DOHH2 (cell line): ENCODE measurements around the gene HSD3B7.
"Not testable (repeated sequence)": the region's sequence is repeated elsewhere in the genome, so short reads cannot be mapped to it uniquely, and the experiment has no call there.

Source experiments
- H3F3A ChIP-seq: fragments of 200-600 bp; sonication (generic), shearing (Covaris generic); 2 replicates; pipeline ENCODE4 v1.6.0; 2016; ENCODE audit warnings: antibody characterized with exemption, mild to moderate bottlenecking; ENCODE audit not compliant: control insufficient read depth, insufficient read depth
- H3K27ac ChIP-seq: fragments of 200-600 bp; sonication (generic); 2 replicates; pipeline ENCODE4 v1.5.1; 2014; ENCODE audit warnings: low read depth, mild to moderate bottlenecking, low read length, moderate library complexity
- H3K27me3 ChIP-seq: fragments of 200-600 bp; sonication (generic); 2 replicates; pipeline ENCODE4 v1.6.1; 2014; ENCODE audit warnings: mild to moderate bottlenecking, low read length, mixed read lengths; ENCODE audit not compliant: control insufficient read depth
- H3K36me3 ChIP-seq: fragments of 200-600 bp; sonication (generic); 2 replicates; pipeline ENCODE4 v1.6.1; 2014; ENCODE audit warnings: mild to moderate bottlenecking, low read length, moderate library complexity, mixed read lengths; ENCODE audit not compliant: control insufficient read depth
- H3K4me1 ChIP-seq: fragments of 200-600 bp; sonication (generic); 2 replicates; pipeline ENCODE4 v1.6.1; 2014; ENCODE audit warnings: mild to moderate bottlenecking, low read length, mixed read lengths; ENCODE audit not compliant: control insufficient read depth
- H3K4me2 ChIP-seq: fragments of 200-600 bp; sonication (generic); 2 replicates; pipeline ENCODE4 v1.6.0; 2014; ENCODE audit warnings: mild to moderate bottlenecking, low read length, moderate library complexity
- H3K4me3 ChIP-seq: fragments of 200-600 bp; sonication (generic); 2 replicates; pipeline ENCODE4 v1.5.1; 2014; ENCODE audit warnings: mild to moderate bottlenecking, low read length, mixed read lengths
- H3K79me2 ChIP-seq: fragments of 200-600 bp; sonication (generic); 2 replicates; pipeline ENCODE4 v1.6.1; 2014; ENCODE audit warnings: mild to moderate bottlenecking, low read length, mixed read lengths; ENCODE audit not compliant: control insufficient read depth
- H3K9me2 ChIP-seq: fragments of 200-600 bp; sonication (generic); replicated peaks from 2 replicates; pipeline ENCODE4 v1.6.1; 2014; ENCODE audit warnings: mild to moderate bottlenecking, low read length, mixed read lengths; ENCODE audit not compliant: control insufficient read depth
- H3K9me3 ChIP-seq: fragments of 200-600 bp; sonication (generic); 2 replicates; pipeline ENCODE4 v1.6.1; 2014; ENCODE audit warnings: antibody characterized with exemption, low read length, mixed read lengths; ENCODE audit not compliant: control insufficient read depth, insufficient read depth
- H4K20me1 ChIP-seq: fragments of 200-600 bp; sonication (generic); 2 replicates; pipeline ENCODE4 v1.6.0; 2014; ENCODE audit warnings: low read depth, mild to moderate bottlenecking, antibody characterized with exemption, low read length, moderate library complexity; ENCODE audit not compliant: control insufficient read depth, insufficient read depth
- CTCF ChIP-seq: fragments of 200-600 bp; sonication (generic); IDR thresholded peaks from one replicate; pipeline ENCODE4 v1.5.1; 2014; ENCODE audit warnings: antibody characterized with exemption, mild to moderate bottlenecking, low read depth, low read length; ENCODE audit not compliant: poor library complexity, severe bottlenecking
- EZH2phosphoT487 ChIP-seq: fragments of 200-600 bp; sonication (generic); IDR thresholded peaks from 2 replicates; pipeline ENCODE4 v1.6.1; 2017; ENCODE audit warnings: borderline replicate concordance, mild to moderate bottlenecking, antibody characterized with exemption, low read length, moderate library complexity, mixed read lengths

The HSD3B7 gene

DNA sequence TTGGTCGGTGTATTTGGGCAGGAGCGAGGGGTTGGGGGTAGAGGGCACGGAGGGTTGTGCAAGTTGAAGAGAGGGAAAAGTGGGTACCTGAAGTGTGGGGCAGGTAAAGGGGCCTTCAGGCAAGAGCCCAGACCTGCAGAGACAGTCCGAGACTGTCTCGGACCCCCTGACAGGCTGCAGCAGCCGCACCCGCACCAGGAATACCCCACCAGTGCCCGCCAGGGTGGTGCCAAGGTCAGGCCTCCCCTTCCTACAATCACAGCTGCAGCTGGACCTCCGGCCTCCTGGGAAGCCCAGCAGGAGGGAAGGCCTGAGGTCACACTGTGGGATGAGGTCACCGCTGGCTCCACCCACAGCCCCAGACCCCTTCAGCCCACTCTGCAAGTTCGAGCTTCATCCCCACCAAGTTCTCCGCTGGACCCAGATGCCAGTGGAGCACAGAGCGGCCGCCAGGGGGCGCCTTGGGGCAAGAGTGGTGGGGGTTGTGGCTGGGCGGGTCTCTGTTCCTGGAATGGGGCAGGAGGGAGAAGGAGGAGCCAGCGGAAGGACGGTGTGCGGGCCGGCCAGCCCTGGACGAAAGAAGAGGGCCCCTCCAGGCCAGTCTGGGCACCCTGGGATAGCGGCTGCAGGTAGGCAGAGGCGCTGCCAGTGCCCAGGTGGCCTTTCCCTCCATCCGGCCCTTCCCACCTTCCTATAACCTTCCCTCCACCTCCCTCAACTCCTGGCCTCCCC is at the start of gene HSD3B7:
Gene HSD3B7, plus strand, starts transcription at position 539 of the 732 bp plus-strand sequence. CDS start 452 bp downstream, outside the sequence.
- no peaks in the 10 kb centered on the region for H3K79me2 ChIP-seq
- H3K27me3 ChIP-seq = no peaks in the 10 kb centered on the region
- TF ChIP-seq EZH2phosphoT487 (no peak), CTCF (peak; percentile 98)
- H3K9me3 ChIP-seq = no peaks in the 10 kb centered on the region
- H3K4me2 ChIP-seq = no peak within 1 kb of the TSS
- H3K9me2 ChIP-seq = no peaks in the 10 kb centered on the region
- H3K36me3 ChIP-seq = peaks cover 51% of the 10 kb centered on the region
- no peak within 1 kb of the TSS for H3K4me3 ChIP-seq
- H3K27ac ChIP-seq = no peak within 1 kb of the TSS
- no peaks in the 10 kb centered on the region for H3F3A ChIP-seq
- no peaks in the 10 kb centered on the region for H4K20me1 ChIP-seq
- H3K4me1 ChIP-seq = no peaks in the 10 kb centered on the region; the same call in 1 of the 2 replicates

DNA sequence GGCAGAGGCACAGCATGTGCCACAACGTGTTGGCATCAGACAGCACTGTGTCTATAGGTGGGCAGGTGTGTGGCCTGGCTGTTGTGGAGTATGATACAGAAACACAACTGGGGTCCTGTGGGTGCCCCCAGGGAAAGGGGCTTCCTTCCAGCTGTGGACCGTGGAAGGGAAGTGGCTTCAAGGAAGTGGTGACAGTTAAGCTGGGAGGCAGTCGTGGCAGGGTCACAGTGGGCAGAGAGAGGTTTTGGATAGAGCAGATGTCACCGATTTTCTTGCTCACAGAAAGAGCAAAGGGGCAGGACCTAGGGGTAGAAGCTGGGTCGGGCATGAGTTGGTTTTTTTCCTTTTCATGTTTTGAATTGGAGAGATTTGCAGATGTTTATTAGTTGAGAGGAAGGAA is 47.3 kb upstream of the HSD3B7 start:
- Histone ChIP-seq H3K9me3 (no peaks in the 10 kb centered on the region), H3K36me3 (peaks cover 26% of the 10 kb centered on the region), H3K27ac (no peak overlapping the region), H3K79me2 (no peaks in the 10 kb centered on the region), H3F3A (no peaks in the 10 kb centered on the region), H3K4me3 (no peak overlapping the region), H4K20me1 (no peaks in the 10 kb centered on the region), H3K4me1 (peaks cover 19% of the 10 kb centered on the region), H3K4me2 (no peak overlapping the region), H3K27me3 (no peaks in the 10 kb centered on the region), H3K9me2 (no peaks in the 10 kb centered on the region)
- no peak for TF ChIP-seq CTCF
- TF ChIP-seq EZH2phosphoT487 = no peak

DNA sequence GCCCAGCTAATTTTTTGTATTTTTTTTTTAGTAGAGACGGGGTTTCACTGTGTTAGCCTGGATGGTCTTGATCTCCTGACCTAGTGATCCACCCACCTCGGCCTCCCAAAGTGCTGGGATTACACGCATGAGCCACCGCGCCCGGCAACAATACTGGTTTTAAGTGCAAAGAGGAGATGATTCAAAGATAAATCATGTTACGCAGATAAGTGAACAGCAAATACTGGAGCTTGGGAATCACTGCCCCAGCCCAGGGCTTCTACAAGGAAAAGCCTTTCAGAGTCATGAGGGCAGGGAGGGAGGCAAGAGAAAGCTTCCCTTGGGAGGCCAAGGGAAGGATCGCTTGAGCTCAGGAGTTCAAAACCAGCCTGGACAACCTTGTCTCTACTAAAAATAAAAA is 45.4 kb upstream of the HSD3B7 start:
- not testable (repeated sequence) for H3K9me3 ChIP-seq, H3K27me3 ChIP-seq, H4K20me1 ChIP-seq, H3K4me2 ChIP-seq, H3K9me2 ChIP-seq, H3F3A ChIP-seq, H3K27ac ChIP-seq, H3K4me3 ChIP-seq, H3K79me2 ChIP-seq
- peaks cover 38% of the 10 kb centered on the region for H3K36me3 ChIP-seq
- H3K4me1 ChIP-seq = peaks cover 19% of the 10 kb centered on the region

- Histone ChIP-seq H3K4me1 (peaks cover 19% of the 10 kb centered on the region), H3K4me2 (peak overlapping the region; percentile 48), H4K20me1 (no peaks in the 10 kb centered on the region; the same call in 1 of the 2 replicates), H3K36me3 (peaks cover 39% of the 10 kb centered on the region), H3K27ac (no peak overlapping the region), H3K9me3 (no peaks in the 10 kb centered on the region), H3K9me2 (no peaks in the 10 kb centered on the region), H3K79me2 (no peaks in the 10 kb centered on the region), H3K4me3 (peak overlapping the region; percentile 21; the same call in 1 of the 2 replicates), H3F3A (peaks cover 11% of the 10 kb centered on the region), H3K27me3 (no peaks in the 10 kb centered on the region)
- TF ChIP-seq EZH2phosphoT487 (no peak), CTCF (peak; percentile 96)
Measured at GRCh38 chr16:30941600-30942425, 43.2 kb upstream of the HSD3B7 start.
